Gastrocnemius medialis (tissue), 4 donors: ENCODE results near the gene ENTPD8.
"Not testable (repeated sequence)": the region's sequence is repeated elsewhere in the genome, so short reads cannot be mapped to it uniquely, and the experiment has no call there.

Experiments
- POLR2A ChIP-seq, 2 donors: fragments of 450-650 bp; IDR thresholded peaks; one replicate each; pipeline ENCODE4 v1.6.1; 2017; ENCODE audit warnings: antibody characterized with exemption in 2 of 2, mild to moderate bottlenecking in 2 of 2, moderate library complexity in 2 of 2
- TF ChIP-seq, protein P1 (sequence below), 5 experiments: fragments of 450-650 bp in 3 of 5; fragments of 200-600 bp in 2 of 5; sonication (generic) in 2 of 5; IDR thresholded peaks in 4 of 5; conservative IDR thresholded peaks in 1 of 5; 1 replicate in 4 of 5; 2 replicates in 1 of 5; pipeline ENCODE4 v1.5.1; 2016 to 2019; ENCODE audit warnings: antibody characterized with exemption in 5 of 5, mild to moderate bottlenecking in 3 of 5, moderate library complexity in 3 of 5

DNA sequence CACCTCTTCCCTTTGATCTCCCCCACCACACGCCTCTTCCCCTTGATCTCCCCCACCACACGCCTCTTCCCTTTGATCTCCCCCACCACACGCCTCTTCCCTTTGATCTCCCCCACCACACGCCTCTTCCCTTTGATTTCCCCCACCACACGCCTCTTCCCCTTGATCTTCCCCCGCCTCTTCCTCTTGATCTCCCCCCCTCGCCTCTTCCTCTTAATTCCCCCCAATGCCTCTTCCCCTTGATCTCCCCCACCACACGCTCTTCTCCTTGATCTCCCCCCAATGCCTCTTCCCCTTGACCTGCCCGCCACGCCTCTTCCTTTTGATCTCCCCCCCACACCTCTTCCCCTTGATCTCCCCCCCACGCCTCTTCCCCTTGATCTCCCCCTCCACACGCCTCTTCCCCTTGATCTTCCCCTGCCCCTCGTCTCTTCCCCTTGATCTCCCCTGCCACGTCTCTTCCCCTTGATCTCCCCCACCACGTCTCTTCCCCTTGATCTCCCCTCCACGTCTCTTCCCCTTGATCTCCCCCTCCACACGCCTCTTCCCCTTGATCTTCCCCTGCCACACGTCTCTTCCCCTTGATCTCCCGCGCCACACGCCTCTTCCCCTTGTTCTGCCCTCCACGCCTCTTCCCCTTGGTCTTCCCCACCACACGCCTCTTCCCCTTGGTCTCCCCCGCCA is 9.5 kb upstream of the ENTPD8 start:
- TF ChIP-seq POLR2A (IDR thresholded peaks at IDR 0.05) = not testable (repeated sequence)
- TF ChIP-seq, protein P1, sequence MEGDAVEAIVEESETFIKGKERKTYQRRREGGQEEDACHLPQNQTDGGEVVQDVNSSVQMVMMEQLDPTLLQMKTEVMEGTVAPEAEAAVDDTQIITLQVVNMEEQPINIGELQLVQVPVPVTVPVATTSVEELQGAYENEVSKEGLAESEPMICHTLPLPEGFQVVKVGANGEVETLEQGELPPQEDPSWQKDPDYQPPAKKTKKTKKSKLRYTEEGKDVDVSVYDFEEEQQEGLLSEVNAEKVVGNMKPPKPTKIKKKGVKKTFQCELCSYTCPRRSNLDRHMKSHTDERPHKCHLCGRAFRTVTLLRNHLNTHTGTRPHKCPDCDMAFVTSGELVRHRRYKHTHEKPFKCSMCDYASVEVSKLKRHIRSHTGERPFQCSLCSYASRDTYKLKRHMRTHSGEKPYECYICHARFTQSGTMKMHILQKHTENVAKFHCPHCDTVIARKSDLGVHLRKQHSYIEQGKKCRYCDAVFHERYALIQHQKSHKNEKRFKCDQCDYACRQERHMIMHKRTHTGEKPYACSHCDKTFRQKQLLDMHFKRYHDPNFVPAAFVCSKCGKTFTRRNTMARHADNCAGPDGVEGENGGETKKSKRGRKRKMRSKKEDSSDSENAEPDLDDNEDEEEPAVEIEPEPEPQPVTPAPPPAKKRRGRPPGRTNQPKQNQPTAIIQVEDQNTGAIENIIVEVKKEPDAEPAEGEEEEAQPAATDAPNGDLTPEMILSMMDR (IDR thresholded peaks at IDR 0.05 in 4 of 5, conservative IDR thresholded peaks at IDR 0.05 in 1 of 5) = not testable (repeated sequence)
